GM19035 (cell line): ENCODE data around the gene TNIP1.

Experiments
- ATAC-seq: cut with Tn5 transposase; IDR thresholded peaks from one replicate; pipeline ENCODE4 v1.9.1; 2021; ENCODE audit not compliant: unreplicated experiment

TNIP1 gene

GRCh38 chr5:151005187-151005949 lies 75.5 kb downstream of the TNIP1 start:
- no peak for ATAC-seq

- ATAC-seq, result no peak
These were observed 76.3 kb downstream of the TNIP1 start for GRCh38 chr5:151004499-151004898.

- no peak for ATAC-seq
These were observed 77.4 kb downstream of the TNIP1 start for GRCh38 chr5:151003503-151003860.

- no peak for ATAC-seq
These were observed 77.9 kb downstream of the TNIP1 start for GRCh38 chr5:151002681-151003502.

- ATAC-seq, result no peak
These were observed 78.6 kb downstream of the TNIP1 start for GRCh38 chr5:151002250-151002649.

- ATAC-seq, result no peak
These were observed 79.4 kb downstream of the TNIP1 start for GRCh38 chr5:151001436-151001835.

- ATAC-seq, result no peak
These were observed 81.0 kb downstream of the TNIP1 start for GRCh38 chr5:150999704-151000442.

GRCh38 chr5:150993826-150994412 lies 86.9 kb downstream of the TNIP1 start:
- no peak for ATAC-seq

- no peak for ATAC-seq
These were observed 87.4 kb downstream of the TNIP1 start for GRCh38 chr5:150993422-150993821.

- no peak for ATAC-seq
These were observed 88.1 kb downstream of the TNIP1 start for GRCh38 chr5:150992705-150993104.

- ATAC-seq, result no peak
These were observed 91.1 kb downstream of the TNIP1 start for GRCh38 chr5:150989695-150990094.

GRCh38 chr5:150987746-150988145 lies 93.1 kb downstream of the TNIP1 start:
- no peak for ATAC-seq
